Measurements from ENCODE around the gene DMRT3. TPM values are rescaled to one million over a fixed set of nuclear protein-coding genes. Genes with fewer than 3 reads are reported as not detected.

Gene DMRT3
- total and polyA plus RNA-seq, 2 donors (not counting 1 experiment from before 2014, with no cell fraction given) = not detected

DNA sequence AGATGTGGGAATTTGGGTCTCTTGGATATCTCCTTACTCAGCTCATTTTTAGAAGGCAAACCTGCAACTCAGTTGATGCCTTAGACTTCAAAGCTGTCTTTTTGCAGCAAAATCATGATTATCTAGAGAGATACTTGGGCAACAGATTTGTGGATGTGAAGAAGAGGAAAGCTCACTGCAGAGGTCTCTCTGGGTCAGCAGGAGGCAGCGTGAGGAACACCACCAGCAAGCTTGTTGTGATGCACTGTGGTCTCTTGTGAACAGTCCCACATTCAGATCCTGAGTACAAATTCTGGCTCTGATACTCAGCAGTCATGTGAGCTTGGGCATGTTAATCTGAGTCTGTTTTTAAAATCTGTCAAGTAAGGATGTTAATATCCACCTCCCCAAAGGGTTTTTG, 26.3 kb upstream of the DMRT3 start:
- intact Hi-C loops (cut with micrococcal nuclease) = no loop called here

DNA sequence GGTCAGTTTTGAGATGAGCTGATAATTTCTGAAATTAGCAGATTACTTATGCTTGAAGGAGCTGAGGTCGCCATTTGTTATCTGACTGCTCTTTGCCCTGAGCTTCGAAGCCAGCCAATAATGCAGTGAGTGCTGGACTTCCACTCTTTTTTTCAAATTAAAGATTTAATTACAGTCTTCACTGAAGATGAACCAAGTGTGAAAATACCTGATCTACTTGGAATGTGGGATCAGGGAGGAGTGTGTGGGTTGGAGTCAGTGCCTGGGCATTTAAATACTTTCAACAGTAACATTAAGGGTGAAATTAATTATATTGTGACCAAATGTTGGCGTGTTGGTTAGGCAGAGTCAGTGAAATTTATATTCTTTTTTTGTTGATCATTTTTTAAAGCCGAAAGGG, 23.9 kb upstream of the DMRT3 start:
- H3K27me3 ChIP-seq (replicated peaks in 1 of 4; ENCODE audit: control extremely low read depth in 1 of 4, control insufficient read depth in 3 of 4, insufficient read depth in 4 of 4, low read length in 3 of 4) = peaks cover 0 to 16% (median 11%) of the 10 kb centered on the region in 4 experiments
- ChIA-PET POLR2A (no interaction called here), CTCF (no interaction called here)
- intact Hi-C loops (cut with micrococcal nuclease) = no loop called here
- TF ChIP-seq, protein P1, sequence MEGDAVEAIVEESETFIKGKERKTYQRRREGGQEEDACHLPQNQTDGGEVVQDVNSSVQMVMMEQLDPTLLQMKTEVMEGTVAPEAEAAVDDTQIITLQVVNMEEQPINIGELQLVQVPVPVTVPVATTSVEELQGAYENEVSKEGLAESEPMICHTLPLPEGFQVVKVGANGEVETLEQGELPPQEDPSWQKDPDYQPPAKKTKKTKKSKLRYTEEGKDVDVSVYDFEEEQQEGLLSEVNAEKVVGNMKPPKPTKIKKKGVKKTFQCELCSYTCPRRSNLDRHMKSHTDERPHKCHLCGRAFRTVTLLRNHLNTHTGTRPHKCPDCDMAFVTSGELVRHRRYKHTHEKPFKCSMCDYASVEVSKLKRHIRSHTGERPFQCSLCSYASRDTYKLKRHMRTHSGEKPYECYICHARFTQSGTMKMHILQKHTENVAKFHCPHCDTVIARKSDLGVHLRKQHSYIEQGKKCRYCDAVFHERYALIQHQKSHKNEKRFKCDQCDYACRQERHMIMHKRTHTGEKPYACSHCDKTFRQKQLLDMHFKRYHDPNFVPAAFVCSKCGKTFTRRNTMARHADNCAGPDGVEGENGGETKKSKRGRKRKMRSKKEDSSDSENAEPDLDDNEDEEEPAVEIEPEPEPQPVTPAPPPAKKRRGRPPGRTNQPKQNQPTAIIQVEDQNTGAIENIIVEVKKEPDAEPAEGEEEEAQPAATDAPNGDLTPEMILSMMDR (IDR thresholded peaks at IDR 0.05) = no peak
- TF ChIP-seq EZH2 (IDR thresholded peaks at IDR 0.05; ENCODE audit: borderline replicate concordance, insufficient read depth, low read depth, low read length, poor library complexity, severe bottlenecking) = no peak
- Mint-ChIP-seq H3K27ac (no peak overlapping the region), H3K4me1 (no peaks in the 10 kb centered on the region), H3K27me3 (peaks cover 29% of the 10 kb centered on the region), H3K4me3 (no peak overlapping the region), H3K9me3 (ENCODE audit: insufficient read depth) (no peaks in the 10 kb centered on the region)
- no peaks in the 10 kb centered on the region for H3K36me3 ChIP-seq (replicated peaks in 1 of 2; ENCODE audit: control extremely low read depth in 1 of 2, control insufficient read depth in 1 of 2, extremely low read depth in 1 of 2, insufficient read depth in 2 of 2, low read length in 1 of 2)
- DNase-seq (no peak), ATAC-seq (ENCODE audit: low read depth) (no peak)
- no peaks in the 10 kb centered on the region for H3K79me2 ChIP-seq (ENCODE audit: control insufficient read depth, insufficient read depth, low read length)
- no peak overlapping the region for H3K4me2 ChIP-seq (replicated peaks; ENCODE audit: low read depth, low read length, poor library complexity, severe bottlenecking)
- no peak overlapping the region for H3K4me3 ChIP-seq (ENCODE audit: control extremely low read depth in 1 of 5, extremely low read depth in 1 of 5, insufficient read depth in 1 of 5, low read depth in 2 of 5, low read length in 4 of 5)
- no peaks in the 10 kb centered on the region for H3K4me1 ChIP-seq (ENCODE audit: control insufficient read depth in 2 of 2, insufficient read depth in 2 of 2, low read length in 2 of 2)
- H3K9ac ChIP-seq (ENCODE audit: low read length) = no peak overlapping the region
- no CpG with 5 or more reads among the region's 4 CpGs for WGBS (ENCODE audit: insufficient coverage)
- H4K20me1 ChIP-seq (ENCODE audit: control insufficient read depth, insufficient read depth, low read length, poor library complexity, severe bottlenecking) = no peaks in the 10 kb centered on the region
- no peak overlapping the region for H2AFZ ChIP-seq (ENCODE audit: insufficient read depth, low read depth, low read length, poor library complexity, severe bottlenecking)
- no peak overlapping the region for H3K27ac ChIP-seq (ENCODE audit: low read length in 2 of 2)
- H3K9me3 ChIP-seq (ENCODE audit: control extremely low read depth in 1 of 3, control insufficient read depth in 2 of 3, insufficient read depth in 1 of 3, low read length in 2 of 3) = peaks cover 0 to 3% (median 0%) of the 10 kb centered on the region in 3 donors

More for the DNA sequence above, 26.3 kb upstream of the DMRT3 start:
- no peak for DNase-seq
- peaks cover 46% of the 10 kb centered on the region for H3K27me3 Mint-ChIP-seq
- no peaks in the 10 kb centered on the region for H3K9me3 Mint-ChIP-seq (ENCODE audit: insufficient read depth)
- no peak overlapping the region for H3K27ac ChIP-seq (ENCODE audit: low read length in 2 of 2)
- H3K9ac ChIP-seq (ENCODE audit: low read length) = no peak overlapping the region
- TF ChIP-seq, protein P1 (IDR thresholded peaks at IDR 0.05) = no peak
- TF ChIP-seq EZH2 (IDR thresholded peaks at IDR 0.05; ENCODE audit: borderline replicate concordance, insufficient read depth, low read depth, low read length, poor library complexity, severe bottlenecking) = no peak
- no peaks in the 10 kb centered on the region for H3K36me3 ChIP-seq (replicated peaks in 1 of 2; ENCODE audit: control extremely low read depth in 1 of 2, control insufficient read depth in 1 of 2, extremely low read depth in 1 of 2, insufficient read depth in 2 of 2, low read length in 1 of 2)
- H3K9me3 ChIP-seq (ENCODE audit: control extremely low read depth in 1 of 3, control insufficient read depth in 2 of 3, insufficient read depth in 1 of 3, low read length in 2 of 3) = peaks cover 0 to 3% (median 0%) of the 10 kb centered on the region in 3 donors
- POLR2A ChIA-PET = no interaction called here
- no peak overlapping the region for H3K4me2 ChIP-seq (replicated peaks; ENCODE audit: low read depth, low read length, poor library complexity, severe bottlenecking)
- no peaks in the 10 kb centered on the region for H3K4me1 ChIP-seq (ENCODE audit: control insufficient read depth in 2 of 2, insufficient read depth in 2 of 2, low read length in 2 of 2)
- peaks cover 0 to 20% (median 11%) of the 10 kb centered on the region in 4 experiments for H3K27me3 ChIP-seq (replicated peaks in 1 of 4; ENCODE audit: control extremely low read depth in 1 of 4, control insufficient read depth in 3 of 4, insufficient read depth in 4 of 4, low read length in 3 of 4)
- H3K4me3 Mint-ChIP-seq = no peak overlapping the region
- H3K27ac Mint-ChIP-seq = no peak overlapping the region
- no peaks in the 10 kb centered on the region for H4K20me1 ChIP-seq (ENCODE audit: control insufficient read depth, insufficient read depth, low read length, poor library complexity, severe bottlenecking)
- no peak overlapping the region for H2AFZ ChIP-seq (ENCODE audit: insufficient read depth, low read depth, low read length, poor library complexity, severe bottlenecking)
- H3K4me3 ChIP-seq (ENCODE audit: control extremely low read depth in 1 of 5, extremely low read depth in 1 of 5, insufficient read depth in 1 of 5, low read depth in 2 of 5, low read length in 4 of 5) = no peak overlapping the region
- CTCF ChIA-PET = no interaction called here
- H3K79me2 ChIP-seq (ENCODE audit: control insufficient read depth, insufficient read depth, low read length) = no peaks in the 10 kb centered on the region
- no peak for ATAC-seq (ENCODE audit: low read depth)
- H3K4me1 Mint-ChIP-seq = no peaks in the 10 kb centered on the region
- 64% methylated on average over 1 of the region's 1 CpG for WGBS (ENCODE audit: insufficient coverage)

All from B cell (primary cell).